GM12878 (cell line): ENCODE measurements around the gene TLL1. TPM values are rescaled to one million over a fixed set of nuclear protein-coding genes. Genes with fewer than 3 reads are reported as not detected.

Experiments
- ATAC-seq: fragments of 200-7000 bp; cut with Tn5 transposase; 3 replicates; pipeline ENCODE4 v1.9.1; 2020; ENCODE audit warnings: mild to moderate bottlenecking, moderate library complexity
- BruUV-seq: library from RNA; stranded (reverse); fragments of 400-500 nt; replicated peaks from 2 replicates; lab custom pipeline; 2021; lab: Mats Ljungman, UMichigan
- CTCF ChIA-PET: fragments of 300-600 bp; sonication (Branson Sonifier 250); formaldehyde crosslinking; extraction: SDS; loops from one replicate; lab custom pipeline; 2021; ENCODE audit warnings: inconsistent platforms; lab: Yijun Ruan, JAX
- POLR2A ChIA-PET: fragments of 350-600 bp; formaldehyde crosslinking; extraction: SDS; loops from one replicate; lab custom pipeline; 2021; ENCODE audit warnings: inconsistent platforms; lab: Charles Lee
- RAD21 ChIA-PET: fragments of 300-600 bp; sonication (Branson Sonifier 250); formaldehyde crosslinking; loops from one replicate; lab custom pipeline; 2023; ENCODE audit warnings: antibody characterized with exemption; ENCODE audit not compliant: unreplicated experiment; lab: Charles Lee
- SMC1A ChIA-PET: fragments of 300-600 bp; sonication (Branson Sonifier 250); formaldehyde crosslinking; loops from one replicate; lab custom pipeline; 2023; ENCODE audit not compliant: unreplicated experiment, uncharacterized antibody; lab: Charles Lee
- DNase-seq: peaks from one replicate; pipeline ENCODE4 v3.0.0-alpha.2; 2011; ENCODE audit warnings: low read depth, low spot score
- FAIRE-seq: peaks from 3 replicates; lab custom pipeline; 2011; peaks lifted over from hg19 to GRCh38; lab: Jason Lieb, UNC
- H2AFZ ChIP-seq: 2 replicates; pipeline ENCODE4 v1.6.0; 2011; ENCODE audit warnings: low read depth, low read length, control low read depth; ENCODE audit not compliant: control insufficient read depth
- H3K27ac ChIP-seq: 2 replicates; pipeline ENCODE4 v1.5.1; 2011; ENCODE audit warnings: control low read depth; ENCODE audit not compliant: control insufficient read depth, insufficient read depth
- H3K27me3 ChIP-seq, 2 experiments: replicated peaks in 1 of 2; 2 replicates each; pipeline versions ENCODE4 v1.6.0 to v1.6.1; 2011; ENCODE audit warnings: low read length in 1 of 2; ENCODE audit not compliant: control insufficient read depth in 2 of 2, insufficient read depth in 2 of 2
- H3K36me3 ChIP-seq, 2 experiments: 2 replicates each; pipeline ENCODE4 v1.5.1; 2011; ENCODE audit warnings: low read length in 1 of 2; ENCODE audit not compliant: control insufficient read depth in 2 of 2, insufficient read depth in 2 of 2
- H3K4me1 ChIP-seq: 2 replicates; pipeline ENCODE4 v1.6.1; 2011; ENCODE audit warnings: mild to moderate bottlenecking, low read length, moderate library complexity, mixed read lengths; ENCODE audit not compliant: control insufficient read depth, insufficient read depth
- H3K4me2 ChIP-seq: 2 replicates; pipeline ENCODE4 v1.6.0; 2011; ENCODE audit warnings: control low read depth; ENCODE audit not compliant: control insufficient read depth, insufficient read depth
- H3K4me3 ChIP-seq: fragments of 200-600 bp; sonication (generic); 2 replicates; pipeline ENCODE4 v1.5.1; 2016
- H3K79me2 ChIP-seq: 2 replicates; pipeline ENCODE4 v1.6.0; 2011; ENCODE audit warnings: low read length; ENCODE audit not compliant: control insufficient read depth, insufficient read depth
- H3K9ac ChIP-seq: 2 replicates; pipeline ENCODE4 v1.8.0; 2011; ENCODE audit warnings: low read length, control low read depth, mixed read lengths; ENCODE audit not compliant: control insufficient read depth, insufficient read depth
- H3K9me3 ChIP-seq: replicated peaks from 3 replicates; pipeline ENCODE4 v1.5.1; 2011; ENCODE audit warnings: mild to moderate bottlenecking, low read length; ENCODE audit not compliant: control insufficient read depth, insufficient read depth
- H4K20me1 ChIP-seq: 2 replicates; pipeline ENCODE4 v1.6.0; 2011; ENCODE audit not compliant: control insufficient read depth, insufficient read depth
- ASH2L ChIP-seq: fragments of 300-600, 200-600 bp; sonication (generic); IDR thresholded peaks from 2 replicates; pipeline ENCODE4 v1.6.1; 2017; ENCODE audit warnings: low read depth, mild to moderate bottlenecking, borderline replicate concordance
- ATF3 ChIP-seq: IDR thresholded peaks from 2 replicates; pipeline ENCODE4 v1.6.1; 2011; ENCODE audit warnings: low read depth, mild to moderate bottlenecking, low read length, moderate library complexity, borderline replicate concordance; ENCODE audit errors: extremely low read depth
- BACH1 ChIP-seq: fragments of 450-650 bp; IDR thresholded peaks from 2 replicates; pipeline ENCODE4 v1.6.1; 2017; ENCODE audit warnings: mild to moderate bottlenecking, borderline replicate concordance
- CHD1 ChIP-seq: IDR thresholded peaks from 2 replicates; pipeline ENCODE4 v1.6.1; 2012; ENCODE audit warnings: low read depth, low read length, improper control_type of control experiment
- HDAC6 ChIP-seq: fragments of 200-600 bp; sonication (generic); IDR thresholded peaks from one replicate; pipeline ENCODE4 v1.8.0; 2017; ENCODE audit warnings: antibody characterized with exemption; ENCODE audit not compliant: unreplicated experiment
- LARP7 ChIP-seq: fragments of 450-650 bp; IDR thresholded peaks from 2 replicates; pipeline ENCODE4 v1.6.1; 2017; ENCODE audit warnings: mild to moderate bottlenecking
- MYC ChIP-seq: IDR thresholded peaks from 2 replicates; pipeline ENCODE4 v1.6.1; 2011; ENCODE audit warnings: mild to moderate bottlenecking, low read length, moderate library complexity, inconsistent platforms; ENCODE audit not compliant: insufficient read depth, insufficient replicate concordance, insufficient read length, severe bottlenecking
- NFIC ChIP-seq: IDR thresholded peaks from 2 replicates; pipeline ENCODE4 v1.6.1; 2012; ENCODE audit warnings: low read depth, mild to moderate bottlenecking, inconsistent platforms, low read length, moderate library complexity
- PRDM15 ChIP-seq: fragments of 450-650 bp; formaldehyde crosslinking; IDR thresholded peaks from 2 replicates; pipeline ENCODE4 v1.4.0; 2020; ENCODE audit warnings: mild to moderate bottlenecking, moderate library complexity
- RBBP5 ChIP-seq: fragments of 200-600 bp; sonication (generic); conservative IDR thresholded peaks from 2 replicates; pipeline ENCODE4 v1.6.1; 2016
- SUPT20H ChIP-seq: IDR thresholded peaks from 2 replicates; pipeline ENCODE4 v1.6.1; 2011; ENCODE audit warnings: low read depth, mild to moderate bottlenecking, low read length, moderate library complexity, borderline replicate concordance; ENCODE audit not compliant: control insufficient read depth
- ZBTB40 ChIP-seq: fragments of 450-650 bp; IDR thresholded peaks from 2 replicates; pipeline ENCODE4 v1.6.1; 2016; ENCODE audit warnings: mild to moderate bottlenecking, moderate library complexity, borderline replicate concordance
- ZNF24 ChIP-seq: fragments of 450-650 bp; IDR thresholded peaks from 2 replicates; pipeline ENCODE4 v1.6.1; 2017; ENCODE audit warnings: antibody characterized with exemption, mild to moderate bottlenecking
- whole genome bisulfite sequencing: methylation state at CpG from one replicate; pipeline ENCODE4 v1.1.6; 2016; ENCODE audit warnings: low lambda C conversion rate; ENCODE audit not compliant: insufficient replicate concordance, insufficient coverage; ENCODE audit errors: missing lambda C conversion rate; 5-methylcytosine and 5-hydroxymethylcytosine counted together
- in situ Hi-C: fragments of 300-500 bp; cut with MboI; formaldehyde crosslinking; loops from 9 replicates; pipeline ENCODE4 v1.14.3; 2018; ENCODE audit warnings: mixed read lengths
- intact Hi-C: fragments of 100-400 bp; cut with micrococcal nuclease; formaldehyde crosslinking; loops from one replicate; pipeline ENCODE4 v1.14.2; 2022; ENCODE audit not compliant: unreplicated experiment
- polyA plus RNA-seq, 11 experiments: library from polyadenylated mRNA; depleted of rRNA in 4 of 11; unstranded in 6 of 11; stranded (reverse) in 5 of 11; fragments of >200 nt; fragmentation: Nextera tagmentation in 4 of 11; fragmentation: Illumina TruSeq in 1 of 11; extraction: Ambion mirVana in 4 of 11; extraction: Trizol in 1 of 11; gene quantifications; 1 replicate in 1 of 11; 2 replicates in 10 of 11; pipeline versions ENCODE4 v1.2.1 to v1.2.3, GENCODE V29; 2011 to 2016; ENCODE audit warnings: inconsistent platforms in 2 of 11, missing spikeins in 2 of 11, low read depth in 1 of 11
- total RNA-seq, 4 experiments: library from RNA; depleted of rRNA in 3 of 4; stranded (reverse); fragments of >200 nt in 3 of 4; fragmentation: Illumina TruSeq in 1 of 4; extraction: Trizol in 1 of 4; gene quantifications; 2 replicates each; pipeline versions ENCODE4 v1.2.1 to v1.2.3, GENCODE V29; 2013 to 2021

The TLL1 gene
- total and polyA plus RNA-seq, 10 of the 15 experiments (the other 5 are each of a cell fraction or from before 2014, with no cell fraction given), result 0.02 to 0.31 (median 0.05) TPM; not detected in 2

GRCh38 chr4:166019441-166020220, 146.6 kb downstream of the TLL1 start:
- BruUV-seq, result no TSS peak
- no peak overlapping the region for H2AFZ ChIP-seq
- FAIRE-seq (no peak), DNase-seq (no peak), ATAC-seq (no peak)
- H3K27me3 ChIP-seq, result no peaks in the 10 kb centered on the region
- ChIA-PET SMC1A (interaction anchor here (0.8 to 2.2 kb wide), 5 partner anchors 8 to 20 kb away, joined by 3 to 4 read pairs (median 3); no protein-coding TSS in a partner anchor), POLR2A (no interaction called here), RAD21 (no interaction called here), CTCF (interaction anchor here (0.6 kb wide), 1 partner anchor 186 kb away, joined by 3 read pairs; no protein-coding TSS in a partner anchor)
- no peaks in the 10 kb centered on the region for H3K79me2 ChIP-seq
- WGBS, result 0% methylated on average over 2 of the region's 2 CpGs
- H4K20me1 ChIP-seq, result no peaks in the 10 kb centered on the region
- no peak overlapping the region for H3K9ac ChIP-seq
- H3K4me3 ChIP-seq, result no peak overlapping the region
- intact Hi-C loops, result no loop called here
- H3K4me2 ChIP-seq, result no peak overlapping the region
- H3K4me1 ChIP-seq, result no peaks in the 10 kb centered on the region
- in situ Hi-C loops, result no loop called here
- no peaks in the 10 kb centered on the region for H3K9me3 ChIP-seq
- TF ChIP-seq ATF3 (no peak), BACH1 (no peak), ZBTB40 (no peak), ASH2L (no peak), ZNF24 (no peak), NFIC (no peak), SUPT20H (no peak), RBBP5 (no peak), CHD1 (no peak), PRDM15 (no peak), HDAC6 (no peak), MYC (no peak), LARP7 (no peak)
- H3K27ac ChIP-seq, result no peak overlapping the region
- no peaks in the 10 kb centered on the region for H3K36me3 ChIP-seq
